Thyroid gland (tissue), 4 donors: ENCODE measurements around the gene FCHSD2.

Source experiments
- CTCF ChIP-seq, 6 experiments: fragments of 200-600 bp in 3 of 6; fragments of 450-650 bp in 3 of 6; sonication (generic) in 3 of 6; IDR thresholded peaks; one replicate each; pipeline ENCODE4 v1.5.1; 2016 to 2019; ENCODE audit warnings: antibody characterized with exemption in 6 of 6, mild to moderate bottlenecking in 2 of 6, inconsistent platforms in 1 of 6, moderate library complexity in 1 of 6
- POLR2A ChIP-seq, 2 donors: fragments of 450-650 bp; IDR thresholded peaks; one replicate each; pipeline ENCODE4 v1.6.1; 2017; ENCODE audit warnings: antibody characterized with exemption in 2 of 2, mild to moderate bottlenecking in 2 of 2, moderate library complexity in 1 of 2

GRCh38 chr11:72940417-72940816, 201.7 kb downstream of the FCHSD2 start:
- TF ChIP-seq CTCF (IDR thresholded peaks at IDR 0.05), result no peak
- no peak for TF ChIP-seq POLR2A (IDR thresholded peaks at IDR 0.05)
